ENCODE measurements around the gene EBPL. TPM values are rescaled to one million over a fixed set of nuclear protein-coding genes. Genes with fewer than 3 reads are reported as not detected.
A peak's percentile ranks its signal among the peaks of the same experiment; 100 is the strongest.

Gene EBPL
- total RNA-seq, 4 donors from 2014 or later = 66.6 to 89.4 (median 83.2) TPM

DNA sequence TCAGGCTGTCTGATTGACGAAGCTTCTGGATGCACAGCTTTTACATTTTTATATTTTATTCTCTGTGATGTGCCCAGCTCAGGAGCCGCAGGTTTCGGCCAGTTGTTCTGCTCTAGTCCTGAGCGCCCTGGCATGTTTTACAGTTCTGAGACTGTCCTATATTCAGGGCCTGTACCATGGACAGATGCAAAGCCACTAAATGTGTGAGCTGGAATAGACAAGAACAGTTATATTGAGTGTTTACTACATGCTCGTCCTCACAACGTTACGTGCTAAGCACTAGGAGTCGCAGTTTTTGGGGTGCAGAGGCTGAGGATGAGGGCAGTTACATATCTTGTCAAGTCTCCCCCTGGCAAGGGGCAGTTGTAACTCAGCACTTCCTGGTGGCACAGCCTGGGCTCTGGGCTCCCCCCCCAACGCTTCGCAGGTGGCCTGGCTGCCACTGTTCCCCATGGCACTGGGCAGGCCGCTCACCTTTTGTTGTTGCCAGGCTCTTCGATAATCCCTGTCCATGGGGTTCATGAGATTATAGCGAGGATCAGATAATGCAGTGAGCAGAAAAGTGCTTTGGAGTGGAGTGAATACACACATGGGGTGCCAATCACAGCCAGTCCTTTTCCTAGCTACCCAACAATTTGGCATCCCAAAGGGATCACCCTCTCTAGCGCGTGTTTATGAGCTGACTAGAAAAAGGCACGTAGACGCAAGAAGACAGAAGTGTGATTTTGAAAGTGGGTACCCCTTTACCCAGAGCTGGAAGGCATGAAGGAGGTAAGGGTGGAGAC lies 39.5 kb downstream of the EBPL start:
- Histone ChIP-seq H3K36me3 (peaks cover 0 to under 1% (median 0%) of the 10 kb centered on the region in 3 donors), H3K27ac (no peak overlapping the region), H3K4me1 (no peaks in the 10 kb centered on the region), H3K27me3 (no peaks in the 10 kb centered on the region), H3K9me3 (no peaks in the 10 kb centered on the region), H3K4me3 (no peak overlapping the region)
- 81 to 82% methylated on average over 17 of the region's 17 CpGs for WGBS, 2 donors
- TF ChIP-seq EP300 (IDR thresholded peaks at IDR 0.05) = no peak
- no peak for TF ChIP-seq POLR2A (IDR thresholded peaks at IDR 0.05)
- TF ChIP-seq, protein P1, sequence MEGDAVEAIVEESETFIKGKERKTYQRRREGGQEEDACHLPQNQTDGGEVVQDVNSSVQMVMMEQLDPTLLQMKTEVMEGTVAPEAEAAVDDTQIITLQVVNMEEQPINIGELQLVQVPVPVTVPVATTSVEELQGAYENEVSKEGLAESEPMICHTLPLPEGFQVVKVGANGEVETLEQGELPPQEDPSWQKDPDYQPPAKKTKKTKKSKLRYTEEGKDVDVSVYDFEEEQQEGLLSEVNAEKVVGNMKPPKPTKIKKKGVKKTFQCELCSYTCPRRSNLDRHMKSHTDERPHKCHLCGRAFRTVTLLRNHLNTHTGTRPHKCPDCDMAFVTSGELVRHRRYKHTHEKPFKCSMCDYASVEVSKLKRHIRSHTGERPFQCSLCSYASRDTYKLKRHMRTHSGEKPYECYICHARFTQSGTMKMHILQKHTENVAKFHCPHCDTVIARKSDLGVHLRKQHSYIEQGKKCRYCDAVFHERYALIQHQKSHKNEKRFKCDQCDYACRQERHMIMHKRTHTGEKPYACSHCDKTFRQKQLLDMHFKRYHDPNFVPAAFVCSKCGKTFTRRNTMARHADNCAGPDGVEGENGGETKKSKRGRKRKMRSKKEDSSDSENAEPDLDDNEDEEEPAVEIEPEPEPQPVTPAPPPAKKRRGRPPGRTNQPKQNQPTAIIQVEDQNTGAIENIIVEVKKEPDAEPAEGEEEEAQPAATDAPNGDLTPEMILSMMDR (IDR thresholded peaks at IDR 0.05) = no peak
- no peak for DNase-seq (ENCODE audit: low spot score in 2 of 2)

DNA sequence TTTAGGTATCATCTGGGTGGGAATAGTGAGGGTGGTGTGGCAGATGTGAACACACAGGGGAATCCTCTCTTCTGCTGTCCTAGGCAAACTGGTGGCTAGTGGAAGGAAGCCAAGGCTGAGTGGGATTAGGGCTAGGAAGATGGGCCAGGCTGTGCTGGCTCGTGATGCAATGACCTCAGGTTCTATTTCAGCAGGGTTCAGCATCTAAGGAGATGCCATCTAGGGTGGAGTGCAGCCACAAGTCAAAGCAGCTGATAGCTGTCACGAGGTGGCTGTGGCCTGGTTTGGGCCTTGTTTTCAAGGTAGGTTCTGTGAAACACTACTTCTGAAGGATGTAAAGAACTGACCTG lies 41.3 kb downstream of the EBPL start:
- 80 to 83% methylated on average over 2 of the region's 2 CpGs for WGBS, 2 donors

DNA sequence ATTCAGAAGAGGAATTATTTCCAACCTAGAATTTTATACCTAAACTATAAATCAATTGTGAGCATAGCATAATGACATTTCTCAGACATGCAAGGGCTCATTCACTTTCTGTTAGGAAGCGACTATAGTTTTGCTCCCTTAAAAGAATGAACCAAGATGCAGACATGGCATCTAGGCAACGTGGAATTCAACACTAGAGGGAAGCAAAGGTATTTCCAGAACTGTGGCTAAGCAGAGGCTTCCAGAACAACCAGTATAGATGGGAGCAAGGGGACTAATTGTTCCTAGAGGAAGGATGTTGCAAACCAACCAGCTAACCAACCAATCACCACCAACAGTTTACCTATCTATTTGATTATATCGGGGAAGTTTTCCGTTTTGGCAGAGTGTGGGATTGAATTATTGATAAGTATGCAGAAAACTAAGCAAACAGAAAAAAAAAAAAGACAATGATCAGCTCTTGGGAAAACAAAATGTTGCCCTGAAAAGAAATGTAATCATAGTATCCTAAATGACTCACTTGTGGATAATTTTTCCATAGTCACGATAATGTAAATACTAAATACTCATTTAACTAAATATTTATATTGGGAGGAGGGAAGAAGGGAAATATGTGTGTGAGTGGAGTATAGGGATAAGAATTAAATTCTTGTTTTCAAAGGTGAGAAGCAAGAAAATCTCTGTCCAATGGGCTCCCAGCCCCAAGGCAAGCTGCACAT lies 41.9 kb downstream of the EBPL start:
- Histone ChIP-seq H3K27me3 (no peaks in the 10 kb centered on the region), H3K4me1 (no peaks in the 10 kb centered on the region), H3K9me3 (no peaks in the 10 kb centered on the region), H3K4me3 (no peak overlapping the region), H3K36me3 (no peaks in the 10 kb centered on the region), H3K27ac (no peak overlapping the region)
- 55 to 57% methylated on average over 5 of the region's 5 CpGs for whole genome bisulfite sequencing, 2 donors
- no peak for DNase-seq (ENCODE audit: low spot score in 2 of 2)
- TF ChIP-seq EP300 (IDR thresholded peaks at IDR 0.05) (no peak), POLR2A (IDR thresholded peaks at IDR 0.05) (no peak)
- TF ChIP-seq, protein P1 (IDR thresholded peaks at IDR 0.05) = peak in 1 of 5 experiments; percentile 37

More for the DNA sequence above, 41.3 kb downstream of the EBPL start:
- Histone ChIP-seq H3K4me1 (no peaks in the 10 kb centered on the region), H3K27me3 (no peaks in the 10 kb centered on the region), H3K27ac (no peak overlapping the region), H3K36me3 (no peaks in the 10 kb centered on the region), H3K9me3 (no peaks in the 10 kb centered on the region), H3K4me3 (no peak overlapping the region)
- no peak for DNase-seq (ENCODE audit: low spot score in 2 of 2)
- TF ChIP-seq, protein P1 (IDR thresholded peaks at IDR 0.05) = no peak
- TF ChIP-seq POLR2A (IDR thresholded peaks at IDR 0.05) (no peak), EP300 (IDR thresholded peaks at IDR 0.05) (no peak)

DNA sequence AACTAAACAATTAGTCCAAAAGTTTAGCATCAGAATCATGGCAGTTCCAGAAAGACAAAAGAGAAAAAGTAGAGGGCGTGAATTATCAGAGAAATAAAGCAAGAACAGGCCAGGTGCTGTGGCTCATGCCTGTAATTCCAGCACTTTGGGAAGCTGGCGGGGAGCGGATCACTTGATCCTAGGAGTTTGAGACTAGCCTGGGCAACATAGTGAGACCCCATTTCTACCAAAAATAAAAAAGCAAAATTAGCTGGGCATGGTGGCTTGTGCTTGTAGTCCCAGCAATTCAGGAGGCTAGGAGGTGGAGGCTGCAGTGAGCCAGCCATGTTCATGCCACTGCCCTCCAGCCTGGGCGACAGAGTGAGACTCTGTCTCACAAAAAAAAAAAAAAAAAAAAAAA lies 44.6 kb downstream of the EBPL start:
- WGBS, 2 donors = 92 to 93% methylated on average over 4 of the region's 4 CpGs
- no peaks in the 10 kb centered on the region for H3K36me3 ChIP-seq
- H3K4me3 ChIP-seq = no peak overlapping the region
- TF ChIP-seq, protein P1 (IDR thresholded peaks at IDR 0.05) = no peak
- TF ChIP-seq POLR2A (IDR thresholded peaks at IDR 0.05) (no peak), EP300 (IDR thresholded peaks at IDR 0.05) (no peak)
- H3K9me3 ChIP-seq = no peaks in the 10 kb centered on the region
- no peak for DNase-seq (ENCODE audit: low spot score in 2 of 2)
- H3K27ac ChIP-seq = no peak overlapping the region
- no peaks in the 10 kb centered on the region for H3K4me1 ChIP-seq
- no peaks in the 10 kb centered on the region for H3K27me3 ChIP-seq

DNA sequence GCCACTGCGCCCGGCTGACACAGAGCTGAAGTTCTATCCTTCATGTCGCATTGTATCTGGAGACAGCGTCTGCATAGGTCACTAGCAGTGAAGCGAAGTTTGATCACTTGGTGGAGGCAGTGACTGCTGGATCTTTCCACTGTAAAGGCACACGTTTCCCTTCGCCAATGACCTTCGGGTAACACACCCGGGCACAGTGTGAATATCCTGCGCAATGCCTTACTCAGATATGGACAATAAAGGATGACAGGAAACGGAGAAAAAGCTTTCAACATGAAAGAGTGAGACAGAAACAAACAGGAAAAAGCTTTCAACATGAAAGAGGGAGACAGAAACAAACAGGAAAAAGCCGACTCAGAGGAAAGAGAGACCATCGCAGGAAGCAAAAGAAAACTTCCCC lies 45.8 kb downstream of the EBPL start:
- DNase-seq (ENCODE audit: low spot score in 2 of 2) = no peak
- Histone ChIP-seq H3K27ac (no peak overlapping the region), H3K27me3 (no peaks in the 10 kb centered on the region), H3K4me3 (no peak overlapping the region), H3K36me3 (no peaks in the 10 kb centered on the region), H3K9me3 (no peaks in the 10 kb centered on the region), H3K4me1 (no peaks in the 10 kb centered on the region)
- WGBS, 2 donors = 80 to 85% methylated on average over 13 of the region's 13 CpGs
- TF ChIP-seq EP300 (IDR thresholded peaks at IDR 0.05) (no peak), POLR2A (IDR thresholded peaks at IDR 0.05) (no peak)
- TF ChIP-seq, protein P1 (IDR thresholded peaks at IDR 0.05) = no peak
